GM18867 (cell line): Measurements from ENCODE around the gene SRPK2.
A peak's percentile ranks its signal among the peaks of the same experiment; 100 is the strongest.
"Not testable (repeated sequence)": the region's sequence is repeated elsewhere in the genome, so short reads cannot be mapped to it uniquely, and the experiment has no call there.

ENCODE experiments used
- ATAC-seq: cut with Tn5 transposase; IDR thresholded peaks from one replicate; pipeline ENCODE4 v1.9.1; 2021; ENCODE audit warnings: mild to moderate bottlenecking, moderate library complexity; ENCODE audit not compliant: unreplicated experiment

Gene SRPK2

DNA sequence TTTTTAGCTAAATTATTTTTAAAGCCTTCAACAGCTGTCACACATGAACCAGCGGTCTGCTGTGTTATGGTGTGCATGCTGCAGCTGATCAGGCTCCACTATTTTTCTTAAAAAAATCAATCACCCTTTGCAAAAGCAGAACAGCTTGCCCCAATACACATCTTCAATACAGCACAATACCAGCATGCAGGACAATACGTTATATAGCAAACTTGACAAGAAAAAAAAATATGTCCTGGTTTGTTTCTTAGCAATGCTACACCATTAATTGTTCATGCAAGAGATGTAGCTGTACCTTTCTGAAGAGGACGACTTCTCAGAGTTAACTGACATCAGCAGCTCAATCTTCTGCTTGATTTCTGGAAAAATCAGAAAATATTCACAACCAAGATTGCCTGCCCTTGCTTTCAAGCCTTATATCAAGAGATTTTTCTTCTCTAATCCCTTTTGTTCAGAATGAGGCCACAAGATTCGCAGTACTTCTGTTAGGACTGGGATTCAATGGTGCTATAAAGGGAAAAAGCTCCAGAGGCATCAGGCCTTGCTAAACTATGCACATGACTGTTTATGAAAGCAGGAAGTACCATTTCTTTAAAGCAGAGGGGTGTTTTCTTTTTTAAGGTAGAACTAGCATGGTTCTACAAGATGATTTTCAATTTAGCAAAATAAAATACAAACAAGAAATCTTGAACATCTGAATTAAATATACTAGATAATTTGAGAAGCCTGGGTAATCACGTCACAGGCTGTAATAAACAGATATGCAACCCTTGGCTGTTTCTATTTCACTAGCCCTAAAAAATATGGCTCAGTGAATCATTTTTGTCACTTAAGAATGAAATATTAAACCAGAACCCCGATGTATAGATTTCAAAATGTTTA, 120.0 kb downstream of the SRPK2 start:
- peak; percentile 76 for ATAC-seq

- ATAC-seq = peak; percentile 42
Observed at GRCh38 chr7:105268056-105268455, 120.7 kb downstream of the SRPK2 start.

- ATAC-seq = no peak
Observed at GRCh38 chr7:105267244-105267643, 121.5 kb downstream of the SRPK2 start.

DNA sequence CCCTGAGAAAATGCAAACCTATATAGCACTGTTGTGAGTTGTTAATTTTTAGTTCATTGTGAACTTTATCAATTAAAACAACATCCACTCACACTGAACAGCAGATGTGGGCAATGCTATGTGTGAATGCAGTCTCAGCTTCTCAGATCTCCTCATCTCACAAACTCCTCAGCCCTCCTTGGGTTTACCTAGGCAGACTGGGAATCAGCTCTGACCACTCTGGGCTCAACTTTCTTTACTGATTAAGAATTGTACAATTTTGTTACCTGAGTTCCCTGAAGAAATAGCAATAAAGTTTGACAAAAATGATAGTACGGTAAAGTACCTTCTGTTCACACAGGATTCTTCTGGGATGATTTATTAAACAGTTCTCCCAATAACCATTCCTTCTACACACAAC, 124.0 kb downstream of the SRPK2 start:
- ATAC-seq = no peak

DNA sequence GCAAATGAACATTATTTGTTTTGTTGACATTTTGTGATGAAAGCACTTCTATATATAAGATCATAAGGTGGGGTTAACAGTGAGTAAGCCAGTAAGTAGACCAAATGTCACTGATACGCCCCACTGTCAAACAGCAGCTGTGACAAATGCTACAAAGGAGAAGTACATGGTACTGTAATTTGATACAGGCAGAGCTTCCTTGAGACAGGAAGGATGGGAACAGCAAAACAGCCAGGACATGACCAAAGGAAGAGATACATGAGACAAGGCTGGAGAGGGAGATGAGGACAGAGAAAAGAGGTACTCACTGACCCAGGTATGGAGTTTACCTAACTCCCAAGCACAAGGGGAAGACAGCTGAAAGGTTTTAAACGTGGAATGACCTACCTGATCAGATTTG, 127.0 kb downstream of the SRPK2 start:
- no peak for ATAC-seq

GRCh38 chr7:105260201-105260871, 128.4 kb downstream of the SRPK2 start:
- ATAC-seq = not testable (repeated sequence)

DNA sequence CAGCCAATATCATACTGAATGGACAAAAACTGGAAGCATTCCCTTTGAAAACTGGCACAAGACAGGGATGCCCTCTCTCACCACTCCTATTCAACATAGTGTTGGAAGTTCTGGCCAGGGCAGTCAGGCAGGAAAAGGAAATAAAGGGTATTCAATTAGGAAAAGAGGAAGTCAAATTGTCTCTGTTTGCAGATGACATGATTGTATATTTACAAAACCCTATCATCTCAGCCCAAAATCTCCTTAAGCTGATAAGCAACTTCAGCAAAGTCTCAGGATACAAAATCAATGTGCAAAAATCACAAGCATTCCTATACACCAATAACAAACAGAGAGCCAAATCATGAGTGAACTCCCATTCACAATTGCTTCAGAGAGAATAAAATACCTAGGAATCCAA, 129.8 kb downstream of the SRPK2 start:
- not testable (repeated sequence) for ATAC-seq

- no peak for ATAC-seq
Observed at GRCh38 chr7:105257338-105257737, 131.4 kb downstream of the SRPK2 start.

GRCh38 chr7:105256761-105257231, 131.9 kb downstream of the SRPK2 start:
- ATAC-seq = no peak

DNA sequence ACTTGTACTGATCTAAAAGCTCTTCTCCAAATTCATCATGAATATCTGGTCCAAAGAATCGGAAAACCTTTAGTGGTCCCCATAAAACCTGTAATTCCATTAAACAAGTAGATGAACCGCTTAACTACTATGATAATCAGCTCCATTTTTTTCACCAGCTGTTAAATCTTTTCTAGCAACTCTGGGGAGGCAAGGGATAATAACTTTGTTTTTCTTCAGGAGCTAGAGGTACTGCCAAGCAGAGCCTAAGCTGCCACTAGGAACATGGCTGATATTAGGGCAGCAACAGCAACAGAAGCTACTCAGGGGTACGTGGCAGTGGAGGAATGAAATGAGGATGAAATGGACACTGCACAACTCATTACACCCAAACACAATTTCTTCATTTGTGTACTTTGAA, 138.0 kb downstream of the SRPK2 start:
- no peak for ATAC-seq

DNA sequence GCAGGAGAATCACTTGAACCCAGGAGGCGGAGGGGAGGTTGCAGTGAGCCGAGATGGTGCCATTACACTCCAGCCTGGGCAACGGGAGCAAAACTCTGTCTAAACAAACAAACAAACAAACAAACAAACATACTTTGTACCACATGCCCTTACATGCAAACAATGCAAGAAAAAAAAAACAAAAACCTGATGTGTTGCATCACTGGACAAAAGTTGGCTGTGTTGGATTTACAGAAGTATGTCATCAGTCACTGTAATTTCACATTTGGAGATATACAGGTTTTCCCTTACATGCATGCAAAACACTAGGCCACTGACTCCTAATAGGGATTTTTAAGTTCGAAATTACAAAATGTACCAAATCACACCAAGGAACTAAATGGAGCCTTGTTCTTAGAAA, 138.5 kb downstream of the SRPK2 start:
- no peak for ATAC-seq

GRCh38 chr7:105249216-105249615, 139.5 kb downstream of the SRPK2 start:
- no peak for ATAC-seq

- no peak for ATAC-seq
Observed at GRCh38 chr7:105246679-105247078, 142.0 kb downstream of the SRPK2 start.

GRCh38 chr7:105246256-105246655, 142.5 kb downstream of the SRPK2 start:
- ATAC-seq = no peak

- ATAC-seq = no peak
Observed at GRCh38 chr7:105245398-105246114, 143.2 kb downstream of the SRPK2 start.

DNA sequence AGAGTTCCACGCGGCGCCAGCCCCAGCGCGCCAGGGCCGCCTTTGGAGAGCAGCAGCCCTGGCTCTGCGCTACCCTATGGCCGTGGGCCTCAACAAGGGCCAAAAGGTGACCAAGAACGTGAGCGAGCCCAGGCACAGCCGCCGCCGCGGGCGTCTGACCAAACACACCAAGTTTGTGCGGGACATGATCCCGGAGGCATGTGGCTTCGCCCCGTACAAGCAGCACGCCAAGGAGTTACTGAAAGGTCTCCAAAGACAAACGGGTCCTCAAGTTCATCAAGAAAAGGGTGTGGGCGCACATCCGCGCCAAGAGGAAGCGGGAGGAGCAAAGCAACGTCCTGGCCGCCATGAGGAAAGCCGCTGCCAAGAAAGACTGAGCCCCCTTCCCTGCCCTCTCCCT, 144.1 kb downstream of the SRPK2 start:
- no peak for ATAC-seq

DNA sequence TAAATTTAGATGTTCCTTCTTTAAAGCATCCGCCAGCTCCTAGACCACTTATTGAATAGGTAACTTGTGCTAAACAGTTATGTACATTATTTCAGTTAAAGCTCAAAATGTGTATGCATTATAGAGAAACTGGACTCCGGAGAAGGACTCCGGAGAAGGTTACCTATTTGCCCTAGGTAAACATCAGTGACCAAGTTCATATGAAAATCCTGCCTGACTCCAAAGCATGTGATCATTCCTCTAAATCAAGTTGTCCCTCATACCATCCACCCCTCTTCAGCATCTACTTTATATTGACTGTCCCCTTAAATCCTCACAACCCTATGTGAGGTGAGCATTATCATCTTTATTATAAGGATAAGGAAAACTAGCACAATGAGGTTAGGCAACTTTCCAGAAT, 147.5 kb downstream of the SRPK2 start:
- ATAC-seq = no peak

DNA sequence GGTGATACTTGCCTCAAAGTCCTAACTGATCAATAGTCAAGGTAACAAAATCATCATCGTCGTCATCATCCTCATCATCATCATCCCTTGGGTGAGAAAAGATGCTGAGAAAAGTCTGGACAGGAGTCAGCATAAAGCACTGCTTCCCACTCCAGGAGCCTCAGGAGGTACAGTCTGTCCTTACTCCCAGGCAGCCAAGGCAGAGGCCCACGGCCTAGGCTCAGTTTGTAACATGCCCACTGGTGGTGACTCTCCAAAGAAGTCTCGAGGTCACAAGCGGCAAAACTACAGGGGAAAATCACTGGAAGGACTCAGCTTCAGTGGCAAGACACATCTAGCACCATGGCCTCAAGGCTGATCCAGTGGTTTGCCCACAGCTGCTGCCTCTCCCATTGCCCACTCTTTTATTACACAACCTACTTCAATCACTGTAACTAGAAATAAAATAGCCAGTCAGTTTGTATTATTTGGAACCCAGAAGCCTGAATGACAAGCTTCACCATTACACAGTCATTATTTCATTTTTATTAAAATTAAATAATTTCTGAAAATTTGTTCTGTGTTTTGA, 150.4 kb downstream of the SRPK2 start:
- ATAC-seq = no peak

DNA sequence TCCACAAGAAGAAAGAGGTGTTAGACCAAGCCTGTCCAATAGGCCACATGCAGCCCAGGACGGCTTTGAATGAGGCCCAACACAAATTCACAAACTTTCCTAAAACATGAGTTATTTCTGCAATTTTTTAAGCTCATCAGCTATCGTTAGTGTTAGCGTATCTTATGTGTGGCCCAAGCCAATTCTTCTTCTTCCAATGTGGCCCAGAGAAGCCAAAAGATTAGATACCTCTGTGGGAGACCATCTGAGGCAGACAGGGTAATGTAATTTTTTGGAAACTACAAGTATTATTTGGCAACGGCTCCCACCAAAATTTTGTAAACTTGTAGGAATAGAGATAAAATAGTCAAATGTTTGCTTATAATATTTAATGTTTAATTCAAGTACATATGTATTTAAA, 153.8 kb downstream of the SRPK2 start:
- ATAC-seq = no peak

GRCh38 chr7:105232829-105233291, 155.9 kb downstream of the SRPK2 start:
- not testable (repeated sequence) for ATAC-seq

- no peak for ATAC-seq
Observed at GRCh38 chr7:105230486-105230885, 158.2 kb downstream of the SRPK2 start.
